CD4-positive, alpha-beta T cell treated with Interleukin-4 for 1 hour (primary cell): ENCODE results near the gene KIF5B.
"Not testable (repeated sequence)": the region's sequence is repeated elsewhere in the genome, so short reads cannot be mapped to it uniquely, and the experiment has no call there.

Experiments used
- DNase-seq, 2 donors: peaks; one replicate each; pipeline ENCODE4 v3.0.0-alpha.2; 2020 to 2022

Gene KIF5B

DNA sequence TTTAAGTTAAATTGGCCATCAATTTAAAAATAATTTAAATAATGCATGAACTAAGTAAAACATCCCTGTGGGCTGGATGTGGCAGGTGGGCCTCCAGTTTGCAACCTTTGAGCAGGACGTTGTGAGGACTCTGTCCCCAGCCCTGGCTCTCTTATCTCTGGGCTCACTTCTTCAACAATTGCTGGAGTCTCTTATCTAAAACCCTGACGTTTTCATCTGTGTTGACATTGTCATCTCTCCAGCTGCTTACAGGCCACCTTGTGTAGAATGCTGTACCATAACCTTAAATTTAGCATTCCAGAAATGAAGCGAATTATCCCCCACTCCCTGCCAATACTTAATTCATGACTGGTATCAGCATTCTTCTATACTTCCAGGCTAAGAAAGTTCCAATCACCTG lies 3.2 kb upstream of the KIF5B start:
- DNase-seq, result no peak

- no peak for DNase-seq
Measured at GRCh38 chr10:32057036-32057372, 779 bp upstream of the KIF5B start.

DNA sequence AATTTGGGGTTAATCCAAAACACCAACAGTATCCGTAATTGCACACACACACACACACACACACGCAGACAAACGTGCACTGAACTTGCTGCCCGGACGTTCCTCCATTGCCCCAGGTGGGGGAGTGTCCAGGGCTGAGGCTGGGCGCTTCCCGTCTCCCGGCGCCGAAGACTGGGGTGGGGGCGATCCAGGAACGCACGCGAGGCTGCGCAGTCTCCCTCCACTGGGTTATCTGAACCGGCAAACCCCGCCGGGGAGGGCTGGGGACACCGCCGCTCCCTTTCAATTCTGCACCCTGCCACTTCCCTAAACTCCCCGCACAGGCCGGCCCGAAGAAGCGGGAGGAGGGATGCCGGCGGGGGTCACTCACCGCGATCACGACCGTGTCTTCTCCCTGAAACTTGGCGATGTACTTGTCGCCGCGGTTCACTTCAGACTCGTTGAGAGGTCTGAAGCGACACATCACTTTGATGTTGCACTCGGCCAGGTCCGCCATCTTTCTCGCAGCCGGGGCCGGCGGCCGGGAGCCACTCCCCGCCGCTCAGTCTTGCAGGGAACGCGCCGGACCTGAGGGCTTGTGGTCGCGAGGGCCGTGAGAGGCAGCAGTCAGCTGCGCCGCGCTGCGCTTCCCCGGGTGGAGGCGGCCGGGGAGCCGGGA lies 618 bp downstream of the KIF5B start:
- peak; percentile 65 to 67 for DNase-seq

GRCh38 chr10:32054094-32054493 lies 2.1 kb downstream of the KIF5B start:
- DNase-seq, result no peak

- DNase-seq, result not testable (repeated sequence)
Measured at GRCh38 chr10:32053392-32053791, 2.8 kb downstream of the KIF5B start.

DNA sequence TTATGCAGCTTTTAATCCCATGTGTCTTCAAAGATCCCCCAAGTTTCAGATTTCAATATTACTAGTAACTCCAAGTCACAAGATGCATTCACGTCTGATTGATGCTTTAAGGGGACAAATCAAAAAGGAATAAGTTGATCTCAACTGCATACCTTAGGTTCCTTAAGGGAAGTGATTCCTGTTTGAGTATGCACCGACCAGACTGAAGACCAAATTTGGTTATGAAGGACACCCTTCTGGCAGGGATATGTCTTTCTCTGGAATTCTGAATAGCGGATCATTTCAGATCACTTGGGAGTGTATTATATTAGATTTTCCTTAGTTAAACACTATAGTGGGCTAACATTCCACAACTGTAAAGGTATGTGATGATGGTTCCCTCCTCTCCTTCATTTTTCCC lies 4.3 kb downstream of the KIF5B start:
- DNase-seq, result no peak

DNA sequence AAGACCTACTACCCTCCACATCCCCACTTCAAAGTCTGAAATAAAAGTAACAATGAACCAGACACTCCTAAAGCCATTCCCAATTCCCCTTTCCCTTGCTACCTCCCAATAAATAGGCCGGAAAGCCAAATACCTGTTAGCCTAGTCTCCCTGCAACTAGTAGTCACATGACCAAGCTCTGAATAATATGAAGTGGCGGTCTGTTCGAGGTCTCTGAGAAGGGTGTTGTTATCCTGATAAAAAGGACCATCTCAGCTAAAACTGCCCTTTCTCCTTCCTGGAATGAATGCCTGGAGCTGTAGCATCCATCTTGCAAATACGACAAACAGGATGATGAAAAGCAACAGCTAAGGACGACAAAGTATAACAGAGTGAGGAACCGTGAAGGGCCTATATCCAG lies 6.0 kb downstream of the KIF5B start:
- DNase-seq, result no peak

GRCh38 chr10:32049113-32049512 lies 7.1 kb downstream of the KIF5B start:
- no peak for DNase-seq

- DNase-seq, result no peak
Measured at GRCh38 chr10:32048282-32048681, 7.9 kb downstream of the KIF5B start.

- DNase-seq, result no peak
Measured at GRCh38 chr10:32047881-32048280, 8.3 kb downstream of the KIF5B start.

DNA sequence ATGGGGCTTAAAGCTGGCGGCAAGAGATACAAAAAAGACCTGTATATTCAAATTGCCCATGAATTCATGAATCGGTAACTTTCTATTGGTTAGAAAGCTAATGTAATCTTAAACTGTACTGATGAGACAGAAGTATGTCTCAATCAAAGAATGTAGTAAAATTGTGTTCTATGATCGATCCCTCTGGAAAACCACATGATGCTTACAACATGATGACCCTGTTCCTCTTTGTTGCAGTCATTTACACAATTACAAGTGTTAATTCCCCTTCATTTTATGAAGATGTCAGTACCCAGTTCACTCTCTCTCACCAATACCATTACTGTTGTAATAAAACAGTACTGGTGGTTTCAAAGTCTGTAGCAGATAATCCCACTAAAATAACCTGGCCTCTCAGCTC lies 10.1 kb downstream of the KIF5B start:
- no peak for DNase-seq

GRCh38 chr10:32042730-32043129 lies 13.5 kb downstream of the KIF5B start:
- not testable (repeated sequence) for DNase-seq

DNA sequence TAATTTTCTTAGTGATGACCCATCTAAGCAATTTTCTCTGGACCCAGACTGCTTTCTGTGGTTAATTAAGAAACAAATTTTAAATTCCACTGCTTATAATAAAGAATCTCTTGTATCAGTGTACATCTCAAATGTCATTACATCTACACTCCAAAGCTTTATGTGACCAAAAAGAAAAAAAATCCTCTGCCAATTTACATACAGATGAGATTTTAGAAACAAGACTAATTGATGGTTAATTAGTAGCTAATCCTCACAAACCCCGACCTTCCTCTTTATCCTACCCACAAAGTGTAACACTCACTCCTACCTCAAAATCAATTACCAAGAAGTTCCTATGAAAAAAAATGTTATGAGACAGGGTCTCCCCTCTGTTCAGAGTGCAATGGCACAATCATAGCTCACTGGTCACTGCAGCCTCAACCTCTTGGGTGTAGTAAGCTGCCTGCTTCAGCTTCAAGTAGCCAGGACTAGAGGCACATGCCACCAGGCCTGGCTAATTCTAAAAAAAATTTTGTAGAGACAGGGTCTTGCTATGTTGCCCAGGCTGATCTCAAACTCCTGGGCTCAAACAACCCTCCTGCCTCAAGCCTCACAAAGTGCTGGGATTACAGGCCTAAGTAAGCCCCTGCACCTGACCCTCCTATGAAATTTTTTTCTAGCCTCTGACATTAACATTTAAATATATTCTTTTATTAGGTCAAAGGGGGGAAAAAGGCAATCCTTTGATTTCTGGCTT lies 14.8 kb downstream of the KIF5B start:
- DNase-seq, result no peak

GRCh38 chr10:32039734-32040133 lies 16.5 kb downstream of the KIF5B start:
- DNase-seq, result no peak

DNA sequence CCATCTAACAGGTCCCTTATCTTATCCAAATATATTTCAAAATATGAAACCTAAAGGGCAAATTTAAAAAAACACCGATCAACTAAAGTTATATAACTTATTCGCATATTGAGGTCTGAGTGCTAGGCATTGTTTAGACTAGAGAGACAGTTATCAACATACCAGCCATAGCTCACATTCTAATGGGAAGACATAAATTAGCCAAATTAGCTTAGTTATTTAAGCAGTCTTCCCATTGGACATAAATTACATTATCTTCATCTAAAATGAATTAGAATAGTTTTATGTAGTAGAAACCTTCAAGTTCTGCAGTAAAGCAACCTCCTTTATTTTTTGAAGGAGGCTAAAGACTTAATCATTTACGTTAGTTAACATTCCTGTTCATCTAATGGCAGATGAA lies 17.4 kb downstream of the KIF5B start:
- no peak for DNase-seq

DNA sequence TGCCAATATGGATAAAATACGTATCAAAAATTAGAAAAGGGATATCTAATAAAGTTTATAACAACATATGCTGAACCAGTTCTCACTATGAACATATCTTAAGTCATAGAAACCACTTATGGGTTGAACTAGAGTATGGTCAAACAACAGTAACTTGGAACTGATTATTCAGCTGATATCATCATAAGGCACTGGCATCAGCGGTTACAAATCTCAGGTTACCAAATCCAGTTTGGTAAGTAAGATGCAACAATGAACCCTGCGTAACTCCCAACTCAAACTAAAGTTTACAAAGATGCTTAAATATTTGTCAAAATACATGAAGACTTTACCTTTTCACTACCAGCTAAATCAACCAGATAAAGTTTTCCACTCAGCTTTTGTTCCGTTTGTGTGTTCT lies 19.3 kb downstream of the KIF5B start:
- DNase-seq, result no peak

GRCh38 chr10:32035038-32035437 lies 21.2 kb downstream of the KIF5B start:
- DNase-seq, result no peak

GRCh38 chr10:32033171-32033570 lies 23.1 kb downstream of the KIF5B start:
- no peak for DNase-seq

DNA sequence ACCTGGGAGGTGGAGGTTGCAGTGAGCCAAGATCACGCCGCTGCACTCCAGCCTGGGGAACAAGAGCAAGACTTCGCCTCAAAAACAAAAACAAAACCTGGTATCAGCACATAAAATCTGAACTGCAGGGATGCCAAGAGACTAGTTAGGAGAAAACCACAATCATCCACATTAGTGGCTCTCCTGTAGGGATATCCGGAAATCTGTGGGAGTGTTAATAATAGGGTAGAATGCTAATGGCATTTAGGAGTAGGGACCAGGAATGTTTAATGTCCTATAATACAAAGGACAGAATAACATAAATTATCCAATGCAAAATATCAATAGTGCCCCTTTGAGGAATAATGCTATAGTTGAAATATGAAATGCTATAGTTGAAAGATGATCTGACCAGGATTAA lies 24.3 kb downstream of the KIF5B start:
- no peak for DNase-seq

- no peak for DNase-seq
Measured at GRCh38 chr10:32031424-32031823, 24.8 kb downstream of the KIF5B start.

- no peak for DNase-seq
Measured at GRCh38 chr10:32028710-32029109, 27.5 kb downstream of the KIF5B start.

DNA sequence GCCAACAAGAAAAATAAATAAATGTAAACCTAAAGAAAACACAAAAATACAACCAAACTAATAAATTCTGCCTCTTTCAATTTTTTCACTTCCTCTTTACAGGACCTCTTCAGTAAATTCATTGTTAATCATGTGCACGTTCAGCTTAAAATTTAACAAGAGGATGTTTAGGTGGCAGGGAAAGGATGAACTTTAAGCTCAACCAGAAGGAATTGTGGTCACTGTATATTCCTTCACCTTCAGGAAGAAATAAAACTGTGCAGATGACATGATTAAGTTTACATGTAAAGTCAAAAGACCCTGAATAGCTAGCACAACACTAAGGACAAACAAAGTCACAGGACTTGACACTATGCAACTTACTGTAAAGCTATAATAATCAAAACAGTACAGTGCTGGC lies 33.0 kb downstream of the KIF5B start:
- no peak for DNase-seq

DNA sequence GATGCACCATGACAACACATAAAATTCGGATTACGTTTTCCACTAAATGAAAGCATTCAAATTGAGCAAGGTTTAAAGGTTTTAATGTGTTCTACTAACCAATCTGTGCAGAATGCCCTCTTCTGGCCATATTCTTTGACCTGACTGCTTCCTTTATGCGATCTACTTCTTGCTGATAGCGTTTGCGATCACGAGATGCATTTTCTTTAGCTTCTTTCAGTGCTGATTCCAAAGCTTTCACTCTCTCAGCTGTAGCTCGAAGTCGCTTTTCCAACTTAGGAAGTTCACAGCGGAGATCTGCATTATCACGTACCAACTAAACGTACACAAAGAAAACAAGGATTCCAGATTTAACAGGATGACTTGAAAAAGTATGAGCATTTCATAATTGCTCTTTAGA lies 39.2 kb downstream of the KIF5B start:
- DNase-seq, result no peak

DNA sequence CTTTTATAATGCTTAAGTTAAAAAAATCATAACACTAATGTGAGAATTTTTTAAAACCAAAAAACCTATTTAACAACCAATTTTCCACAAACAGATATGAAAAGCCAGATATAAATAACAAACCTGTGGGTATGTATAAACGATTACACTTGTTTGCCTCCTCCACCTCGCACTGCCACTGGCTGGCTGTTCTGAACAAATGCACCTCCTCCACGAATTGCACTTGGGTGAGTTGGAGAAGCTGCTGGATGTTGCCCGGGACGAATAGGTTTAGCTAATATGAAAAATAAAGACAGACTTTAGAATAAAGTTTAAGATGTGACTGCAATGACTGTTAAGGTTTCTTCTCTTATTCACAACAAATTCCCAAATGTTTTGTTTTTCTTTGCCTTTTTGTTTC lies 40.8 kb downstream of the KIF5B start:
- no peak for DNase-seq

- no peak for DNase-seq
Measured at GRCh38 chr10:32007026-32007425, 49.2 kb downstream of the KIF5B start.
